H1 (cell line): ENCODE results near the gene NCLN. TPM values are rescaled to one million over a fixed set of nuclear protein-coding genes. Genes with fewer than 3 reads are reported as not detected.

ENCODE experiments used
- CTCF ChIA-PET: fragments of 300-600 bp; sonication (Branson Sonifier 250); formaldehyde crosslinking; loops from one replicate; lab custom pipeline; 2021; ENCODE audit not compliant: partially characterized antibody; lab: Charles Lee
- POLR2A ChIA-PET: fragments of 300-600 bp; sonication (Branson Sonifier 250); formaldehyde crosslinking; loops from one replicate; lab custom pipeline; 2021; ENCODE audit warnings: inconsistent platforms; ENCODE audit not compliant: partially characterized antibody; lab: Charles Lee
- DNase-seq, 2 experiments: peaks; one replicate each; pipeline versions ENCODE4 v3.0.0 to v3.0.0-alpha.2; 2010 to 2022; ENCODE audit warnings: low spot score in 2 of 2, low read depth in 1 of 2, mixed read lengths in 1 of 2
- FAIRE-seq: peaks from 2 replicates; lab custom pipeline; 2011; peaks lifted over from hg19 to GRCh38; lab: Jason Lieb, UNC
- H2AFZ ChIP-seq: 2 replicates; pipeline ENCODE4 v1.8.1; 2012; ENCODE audit warnings: low read length, inconsistent platforms
- H2AK5ac ChIP-seq: 2 replicates; pipeline ENCODE4 v1.6.1; 2013; ENCODE audit warnings: low read depth, low read length
- H2BK120ac ChIP-seq: replicated peaks from 2 replicates; pipeline ENCODE3; 2013; ENCODE audit warnings: low read depth, low read length, inconsistent platforms
- H2BK12ac ChIP-seq: 2 replicates; pipeline ENCODE4 v1.6.1; 2013; ENCODE audit warnings: low read depth, low read length
- H2BK15ac ChIP-seq: 2 replicates; pipeline ENCODE4 v1.6.1; 2013; ENCODE audit warnings: low read length
- H2BK20ac ChIP-seq: 2 replicates; pipeline ENCODE4 v1.6.1; 2013; ENCODE audit warnings: low read length
- H2BK5ac ChIP-seq: 2 replicates; pipeline ENCODE4 v1.6.1; 2013; ENCODE audit warnings: low read depth, low read length
- H3K14ac ChIP-seq: 2 replicates; pipeline ENCODE4 v1.6.1; 2013; ENCODE audit warnings: inconsistent platforms; ENCODE audit not compliant: insufficient read length
- H3K18ac ChIP-seq: 2 replicates; pipeline ENCODE4 v1.6.1; 2013; ENCODE audit warnings: low read length; ENCODE audit errors: extremely low read depth
- H3K23ac ChIP-seq: 2 replicates; pipeline ENCODE4 v1.6.1; 2013; ENCODE audit warnings: inconsistent platforms; ENCODE audit not compliant: insufficient read length
- H3K23me2 ChIP-seq: 2 replicates; pipeline ENCODE4 v1.6.1; 2013; ENCODE audit warnings: low read depth, low read length
- H3K27ac ChIP-seq: 2 replicates; pipeline ENCODE4 v1.6.1; 2011; ENCODE audit warnings: low read depth, low read length, inconsistent platforms
- H3K27me3 ChIP-seq, 4 experiments: replicated peaks in 1 of 4; 1 replicate in 1 of 4; 2 replicates in 3 of 4; pipeline versions ENCODE4 v1.6.1 to v1.8.1; 2011 to 2013; ENCODE audit warnings: low read length in 3 of 4, mild to moderate bottlenecking in 3 of 4, inconsistent platforms in 2 of 4, mixed read lengths in 2 of 4, moderate library complexity in 1 of 4; ENCODE audit not compliant: control insufficient read depth in 3 of 4, insufficient read depth in 3 of 4; ENCODE audit errors: extremely low read depth in 1 of 4
- H3K36me3 ChIP-seq, 4 experiments: 2 replicates each; pipeline versions ENCODE4 v1.6.1 to v1.8.1; 2011 to 2013; ENCODE audit warnings: mild to moderate bottlenecking in 4 of 4, low read length in 3 of 4, moderate library complexity in 2 of 4, control low read depth in 1 of 4, inconsistent platforms in 1 of 4; ENCODE audit not compliant: insufficient read depth in 4 of 4, control insufficient read depth in 2 of 4
- H3K4ac ChIP-seq: replicated peaks from 2 replicates; pipeline ENCODE3; 2013; ENCODE audit warnings: low read length, low read depth, mixed read lengths, inconsistent platforms; ENCODE audit not compliant: insufficient read length
- H3K4me1 ChIP-seq, 4 experiments: replicated peaks in 1 of 4; 1 replicate in 1 of 4; 2 replicates in 3 of 4; pipeline versions ENCODE4 v1.6.1 to v1.8.1; 2011 to 2013; ENCODE audit warnings: low read length in 3 of 4, inconsistent platforms in 2 of 4, mixed read lengths in 1 of 4; ENCODE audit not compliant: insufficient read depth in 4 of 4, control insufficient read depth in 3 of 4
- H3K4me2 ChIP-seq, 2 experiments: 2 replicates each; pipeline versions ENCODE4 v1.6.1 to v1.8.1; 2011 to 2013; ENCODE audit warnings: low read depth in 2 of 2, low read length in 2 of 2, control low read depth in 1 of 2, inconsistent platforms in 1 of 2, mild to moderate bottlenecking in 1 of 2; ENCODE audit not compliant: insufficient read depth in 1 of 2
- H3K4me3 ChIP-seq, 4 experiments: fragments of 200-600, 300-600 bp in 1 of 4; sonication (generic), shearing (Covaris generic), sonication (Bioruptor Twin) in 1 of 4; 2 replicates each; pipeline versions ENCODE4 v1.5.1 to v1.8.1; 2011 to 2016; ENCODE audit warnings: low read length in 4 of 4, low read depth in 3 of 4, control low read depth in 2 of 4, inconsistent platforms in 2 of 4, mild to moderate bottlenecking in 2 of 4, mixed read lengths in 1 of 4, moderate library complexity in 1 of 4; ENCODE audit not compliant: insufficient read depth in 2 of 4; ENCODE audit errors: extremely low read depth in 1 of 4
- H3K56ac ChIP-seq: replicated peaks from 2 replicates; pipeline ENCODE3; 2013; ENCODE audit warnings: low read depth, mild to moderate bottlenecking, mixed read lengths, low read length, inconsistent platforms; ENCODE audit not compliant: insufficient read length
- H3K79me1 ChIP-seq: 2 replicates; pipeline ENCODE4 v1.6.1; 2013; ENCODE audit warnings: low read depth, low read length, control low read depth
- H3K79me2 ChIP-seq, 2 experiments: 2 replicates each; pipeline versions ENCODE4 v1.6.1 to v1.8.1; 2012 to 2013; ENCODE audit warnings: low read length in 2 of 2, mild to moderate bottlenecking in 2 of 2, inconsistent platforms in 1 of 2; ENCODE audit not compliant: insufficient read depth in 2 of 2, control insufficient read depth in 1 of 2
- H3K9ac ChIP-seq, 4 experiments: replicated peaks in 1 of 4; 1 replicate in 1 of 4; 2 replicates in 3 of 4; pipeline versions ENCODE4 v1.6.1 to v1.8.1; 2011 to 2013; ENCODE audit warnings: low read depth in 3 of 4, low read length in 3 of 4, control low read depth in 2 of 4, mild to moderate bottlenecking in 2 of 4, moderate library complexity in 2 of 4, inconsistent platforms in 1 of 4; ENCODE audit errors: extremely low read depth in 1 of 4
- H3K9me3 ChIP-seq, 2 experiments: 2 replicates each; pipeline versions ENCODE4 v1.6.1 to v1.8.1; 2012 to 2013; ENCODE audit warnings: mild to moderate bottlenecking in 2 of 2, moderate library complexity in 2 of 2, control low read depth in 1 of 2, inconsistent platforms in 1 of 2, low read depth in 1 of 2, low read length in 1 of 2, mixed read lengths in 1 of 2; ENCODE audit not compliant: insufficient read depth in 2 of 2
- H4K20me1 ChIP-seq, 2 experiments: replicated peaks in 1 of 2; 2 replicates each; pipeline versions ENCODE3 to v1.8.1; 2011 to 2013; ENCODE audit warnings: inconsistent platforms in 2 of 2, low read length in 2 of 2, mild to moderate bottlenecking in 1 of 2; ENCODE audit not compliant: insufficient read depth in 2 of 2, control insufficient read depth in 1 of 2
- H4K5ac ChIP-seq: 2 replicates; pipeline ENCODE4 v1.6.1; 2013; ENCODE audit warnings: low read length, low read depth, mixed read lengths, inconsistent platforms; ENCODE audit not compliant: insufficient read length
- H4K8ac ChIP-seq: 2 replicates; pipeline ENCODE4 v1.8.0; 2013; ENCODE audit warnings: mild to moderate bottlenecking, moderate library complexity, low read length, inconsistent platforms; ENCODE audit not compliant: insufficient read depth; ENCODE audit errors: extremely low read depth
- H4K91ac ChIP-seq: replicated peaks from 2 replicates; pipeline ENCODE3; 2013; ENCODE audit warnings: low read length, mixed read lengths, inconsistent platforms; ENCODE audit not compliant: insufficient read length
- BRCA1 ChIP-seq: IDR thresholded peaks from 2 replicates; pipeline ENCODE4 v1.6.1; 2012; ENCODE audit warnings: low read depth, low read length, improper control_type of control experiment
- CEBPB ChIP-seq: IDR thresholded peaks from 2 replicates; pipeline ENCODE4 v1.6.1; 2012; ENCODE audit warnings: low read depth, low read length
- HDAC2 ChIP-seq, 2 experiments: fragments of 300-600 bp in 1 of 2; sonication (generic) in 1 of 2; IDR thresholded peaks; 2 replicates each; pipeline ENCODE4 v1.6.1; 2011 to 2012; ENCODE audit warnings: low read depth in 2 of 2, low read length in 2 of 2, mild to moderate bottlenecking in 2 of 2, moderate library complexity in 2 of 2, borderline replicate concordance in 1 of 2, inconsistent platforms in 1 of 2
- JUND ChIP-seq: IDR thresholded peaks from 2 replicates; pipeline ENCODE4 v1.6.1; 2011; ENCODE audit warnings: mild to moderate bottlenecking, improper control_type of control experiment, low read length
- NANOG ChIP-seq: IDR thresholded peaks from 2 replicates; pipeline ENCODE4 v1.6.1; 2011; ENCODE audit warnings: low read length, low read depth, mild to moderate bottlenecking, inconsistent platforms; ENCODE audit not compliant: insufficient read depth, poor library complexity, severe bottlenecking
- RNF2 ChIP-seq: fragments of 200-900, 300-1000 bp; sonication (generic); IDR thresholded peaks from 2 replicates; pipeline ENCODE4 v1.7.1; 2016; ENCODE audit warnings: borderline replicate concordance, low read depth, mild to moderate bottlenecking, antibody characterized with exemption, low read length; ENCODE audit not compliant: poor library complexity, severe bottlenecking; ENCODE audit errors: missing control alignments
- SIX5 ChIP-seq: IDR thresholded peaks from 2 replicates; pipeline ENCODE4 v1.6.1; 2011; ENCODE audit warnings: mild to moderate bottlenecking, low read depth, low read length
- YY1 ChIP-seq: IDR thresholded peaks from 2 replicates; pipeline ENCODE4 v1.6.1; 2011; ENCODE audit warnings: low read depth, mild to moderate bottlenecking, low read length
- WGBS, 2 experiments: shearing (Covaris generic) in 1 of 2; methylation state at CpG; one replicate each; pipeline versions ENCODE4 v1.1.6 to v1.1.7; 2013 to 2015; ENCODE audit warnings: low lambda C conversion rate in 2 of 2, mixed read lengths in 2 of 2, inconsistent platforms in 1 of 2, low coverage in 1 of 2, missing lambda C conversion rate in 1 of 2; ENCODE audit not compliant: insufficient replicate concordance in 2 of 2, insufficient coverage in 1 of 2, insufficient read length in 1 of 2; ENCODE audit errors: extremely low coverage in 1 of 2, missing lambda C conversion rate in 1 of 2; 5-methylcytosine and 5-hydroxymethylcytosine counted together
- polyA plus RNA-seq, 7 experiments: library from polyadenylated mRNA; depleted of rRNA in 3 of 7; stranded (reverse) in 5 of 7; unstranded in 2 of 7; fragments of >200 nt in 5 of 7; fragments of 200-250 nt in 2 of 7; gene quantifications; 1 replicate in 5 of 7; 2 replicates in 1 of 7; 4 replicates in 1 of 7; pipeline versions ENCODE4 v1.2.1 to v1.2.3, GENCODE V29; 2011 to 2013; ENCODE audit warnings: missing spikeins in 2 of 7, mixed read lengths in 2 of 7
- total RNA-seq: library from RNA; stranded (reverse); fragmentation: NEBNext Ultra II Directional; extraction: Animal tissue kit (Norgen Biotek cat#: 25700); gene quantifications from 2 replicates; pipeline ENCODE4 v1.2.1, GENCODE V29; 2021

Gene NCLN
- total and polyA plus RNA-seq, 2 of the 8 experiments (the other 6 are each of a cell fraction or from before 2014, with no cell fraction given), result 89.2 to 103 TPM

DNA sequence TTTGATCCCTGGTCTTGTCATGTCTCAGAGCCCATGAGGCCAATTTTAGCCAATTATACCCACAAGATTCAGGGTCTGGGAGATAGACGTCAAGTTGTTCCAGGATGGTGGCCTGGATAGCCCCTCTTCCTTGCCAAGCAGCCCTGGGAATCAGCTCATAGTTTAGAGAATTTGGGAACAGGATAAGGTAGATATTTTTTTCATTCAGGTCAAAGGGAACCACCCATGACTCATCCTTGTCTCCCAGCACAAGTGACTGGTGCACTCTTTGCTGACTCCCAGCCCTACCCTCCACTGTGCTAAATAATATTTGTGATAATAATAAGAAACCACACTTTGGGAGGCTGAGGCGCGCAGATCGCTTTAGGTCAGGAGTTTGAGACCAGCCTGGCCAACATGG, 24.3 kb upstream of the NCLN start:
- Histone ChIP-seq H4K5ac (no peak overlapping the region), H3K4me2 (no peak overlapping the region), H2BK20ac (no peak overlapping the region), H3K23ac (no peak overlapping the region), H3K18ac (no peak overlapping the region), H3K27ac (no peak overlapping the region), H2AK5ac (no peak overlapping the region), H3K23me2 (no peaks in the 10 kb centered on the region), H3K9me3 (no peaks in the 10 kb centered on the region), H3K14ac (no peak overlapping the region), H2BK15ac (no peak overlapping the region), H3K36me3 (no peaks in the 10 kb centered on the region), H3K79me1 (no peaks in the 10 kb centered on the region), H4K20me1 (no peaks in the 10 kb centered on the region), H3K79me2 (no peaks in the 10 kb centered on the region), H4K8ac (no peak overlapping the region), H3K4ac (no peak overlapping the region), H2BK120ac (no peak overlapping the region), H3K4me1 (peaks cover 0 to 3% (median under 1%) of the 10 kb centered on the region in 4 experiments; a peak in 2 of 7 replicates), H2AFZ (no peak overlapping the region), H4K91ac (no peak overlapping the region), H3K9ac (no peak overlapping the region), H2BK12ac (no peak overlapping the region), H3K27me3 (peaks cover 0 to 5% (median 2%) of the 10 kb centered on the region in 4 experiments; a peak in 3 of 7 replicates), H2BK5ac (no peak overlapping the region), H3K4me3 (no peak overlapping the region), H3K56ac (no peak overlapping the region)
- POLR2A ChIA-PET, result no interaction called here
- CTCF ChIA-PET, result interaction anchor here (0.5 to 11.1 kb wide), 13 partner anchors 9 to 513 kb away, joined by 3 to 162 read pairs (median 5); no protein-coding TSS in a partner anchor
- DNase-seq (no peak), FAIRE-seq (no peak)
- TF ChIP-seq YY1 (no peak), JUND (no peak), SIX5 (no peak), NANOG (no peak), BRCA1 (no peak), HDAC2 (IDR thresholded peaks at IDR 0.05; ENCODE audit: borderline replicate concordance in 1 of 2, low read depth in 2 of 2, low read length in 2 of 2) (no peak), CEBPB (no peak), RNF2 (no peak)
- WGBS, 2 experiments, result 94% methylated on average over 4 of the region's 4 CpGs; no CpG with 5 or more reads in 1 of the 2 experiments
